Ectodermal cell (in vitro differentiated cells): Measurements from ENCODE around the gene KCNS1.

Experiments used
- H3K27ac ChIP-seq: 2 replicates; pipeline ENCODE4 v1.7.0; 2013; ENCODE audit warnings: mild to moderate bottlenecking, low read depth, low read length; ENCODE audit not compliant: insufficient read depth, poor library complexity, severe bottlenecking
- H3K27me3 ChIP-seq: 2 replicates; pipeline ENCODE4 v1.7.0; 2013; ENCODE audit warnings: mild to moderate bottlenecking, low read length; ENCODE audit not compliant: insufficient read depth, control insufficient read depth, poor library complexity, severe bottlenecking
- H3K36me3 ChIP-seq: one replicate; pipeline ENCODE4 v1.7.0; 2013; ENCODE audit warnings: low read length; ENCODE audit not compliant: control insufficient read depth, insufficient read depth
- H3K4me1 ChIP-seq: one replicate; pipeline ENCODE4 v1.7.0; 2013; ENCODE audit warnings: low read length; ENCODE audit not compliant: control insufficient read depth, insufficient read depth
- H3K4me3 ChIP-seq: 2 replicates; pipeline ENCODE4 v1.7.0; 2013; ENCODE audit warnings: low read depth, low read length, control low read depth; ENCODE audit not compliant: insufficient read depth
- H3K9me3 ChIP-seq: 2 replicates; pipeline ENCODE4 v1.7.0; 2013; ENCODE audit warnings: mild to moderate bottlenecking, low read length, moderate library complexity; ENCODE audit not compliant: control insufficient read depth
- WGBS, 2 experiments: methylation state at CpG; one replicate each; pipeline ENCODE4 v1.1.7; 2013; ENCODE audit warnings: missing lambda C conversion rate in 2 of 2; 5-methylcytosine and 5-hydroxymethylcytosine counted together

KCNS1 gene

DNA sequence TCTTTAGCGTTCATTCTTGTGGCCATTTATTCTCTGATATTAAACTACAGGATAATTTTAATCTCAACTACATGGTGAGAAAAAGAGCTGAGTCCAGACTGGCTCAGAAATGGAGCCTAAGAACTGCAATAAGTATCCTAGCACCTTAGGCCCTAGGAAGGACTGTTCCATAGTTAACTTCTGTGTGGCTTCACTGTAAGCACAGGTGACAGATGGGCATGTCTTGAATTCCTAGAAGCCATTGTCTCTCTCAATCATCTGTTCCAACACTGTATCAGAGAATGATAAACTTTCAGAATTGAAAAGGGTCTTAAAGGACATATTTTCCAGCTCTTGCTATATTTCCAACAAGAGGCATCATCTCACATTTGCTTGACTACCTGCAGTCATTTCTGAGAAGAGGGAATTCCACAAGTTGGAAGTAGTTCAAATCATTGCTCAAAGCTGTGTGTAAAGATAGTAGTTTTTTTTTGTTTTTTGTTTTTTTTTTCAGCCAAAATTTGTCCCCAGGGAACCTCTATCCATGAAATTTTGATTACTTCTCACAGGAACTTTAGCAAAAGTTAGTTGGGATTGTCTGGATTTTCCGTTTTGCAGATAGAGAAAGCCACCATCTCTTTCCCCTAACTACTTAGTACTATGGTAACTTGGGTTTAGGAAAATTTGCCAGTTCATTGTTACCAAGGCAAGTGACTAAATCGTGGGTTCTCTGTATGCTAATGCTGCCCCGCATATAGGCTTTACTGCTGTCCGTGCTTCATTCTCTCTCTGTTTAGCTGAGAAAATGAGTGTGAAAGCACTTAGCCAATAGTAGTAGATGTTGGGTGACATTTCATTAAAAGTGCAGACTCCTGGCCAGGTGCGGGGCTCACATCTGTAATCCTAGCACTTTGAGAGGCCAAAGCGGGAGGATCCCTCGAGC lies 47.2 kb downstream of the KCNS1 start:
- H3K4me3 ChIP-seq: no peak overlapping the region
- WGBS, 2 experiments: 86 to 88% methylated on average over 7 to 8 of the region's 8 CpGs
- no peak overlapping the region for H3K27ac ChIP-seq

GRCh38 chr20:45052698-45053429 lies 48.1 kb downstream of the KCNS1 start:
- Histone ChIP-seq H3K4me3 (no peak overlapping the region), H3K36me3 (no peaks in the 10 kb centered on the region), H3K27ac (no peak overlapping the region), H3K27me3 (no peaks in the 10 kb centered on the region), H3K9me3 (no peaks in the 10 kb centered on the region), H3K4me1 (peaks cover 11% of the 10 kb centered on the region)
- 85% methylated on average over 7 of the region's 7 CpGs for WGBS, 2 experiments

More for the DNA sequence above, 47.2 kb downstream of the KCNS1 start:
- Histone ChIP-seq H3K4me1 (peaks cover 11% of the 10 kb centered on the region), H3K9me3 (no peaks in the 10 kb centered on the region), H3K36me3 (no peaks in the 10 kb centered on the region), H3K27me3 (no peaks in the 10 kb centered on the region)

GRCh38 chr20:45051204-45052060 lies 49.5 kb downstream of the KCNS1 start:
- 94 to 98% methylated on average over 2 to 3 of the region's 3 CpGs for WGBS, 2 experiments
- Histone ChIP-seq H3K4me3 (no peak overlapping the region), H3K27me3 (no peaks in the 10 kb centered on the region), H3K9me3 (no peaks in the 10 kb centered on the region), H3K4me1 (peaks cover 11% of the 10 kb centered on the region), H3K36me3 (no peaks in the 10 kb centered on the region), H3K27ac (no peak overlapping the region)

DNA sequence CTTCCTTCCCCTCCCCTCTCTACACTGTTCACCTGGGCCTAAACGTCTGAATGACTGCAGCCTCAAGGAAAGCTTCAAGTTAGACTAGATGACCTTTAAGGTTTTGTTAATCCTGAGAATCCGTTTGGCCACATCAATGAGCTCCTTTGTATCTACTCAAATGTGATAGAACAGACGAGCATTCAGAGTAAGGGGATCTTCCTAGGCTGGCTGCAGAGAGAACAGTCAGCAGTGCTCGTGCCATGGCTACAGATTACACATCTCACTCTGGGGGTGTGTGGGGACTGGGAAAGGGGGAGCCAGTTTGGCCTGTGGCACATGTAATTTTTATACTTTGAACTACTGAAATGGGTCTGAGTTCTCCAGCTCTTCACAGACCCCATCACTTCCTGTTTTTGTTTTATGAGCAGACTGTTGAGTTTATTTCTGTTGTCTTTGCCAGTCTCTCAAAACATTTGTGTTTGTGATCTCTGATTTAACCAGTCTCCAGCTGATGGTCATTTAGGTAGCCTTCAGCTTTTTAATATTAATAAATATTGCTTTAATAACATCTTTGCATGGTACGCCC lies 50.9 kb downstream of the KCNS1 start:
- Histone ChIP-seq H3K27me3 (no peaks in the 10 kb centered on the region), H3K4me1 (peaks cover 11% of the 10 kb centered on the region), H3K36me3 (no peaks in the 10 kb centered on the region), H3K9me3 (no peaks in the 10 kb centered on the region), H3K27ac (no peak overlapping the region), H3K4me3 (no peak overlapping the region)
- 61 to 62% methylated on average over 4 to 5 of the region's 5 CpGs for WGBS, 2 experiments

DNA sequence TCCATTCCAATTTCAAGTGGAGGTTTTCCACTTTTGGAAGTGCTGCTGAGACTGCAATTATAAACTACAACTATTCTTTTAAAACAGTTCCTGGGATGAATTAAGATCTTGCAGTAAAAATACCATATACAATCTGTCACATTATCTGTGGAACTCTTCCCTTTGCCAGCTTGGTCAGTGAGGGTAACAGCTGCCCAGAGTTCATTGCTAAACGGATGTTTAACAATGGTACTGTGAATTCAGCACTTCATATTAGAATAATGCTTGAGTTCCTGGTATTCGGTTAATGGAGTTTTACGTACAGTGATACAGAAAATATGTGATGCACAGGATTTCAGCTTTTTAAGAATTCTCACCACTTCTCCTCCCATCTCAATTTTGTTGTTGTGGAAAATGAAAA lies 51.5 kb downstream of the KCNS1 start:
- Histone ChIP-seq H3K36me3 (no peaks in the 10 kb centered on the region), H3K27me3 (no peaks in the 10 kb centered on the region), H3K9me3 (no peaks in the 10 kb centered on the region), H3K4me3 (no peak overlapping the region), H3K27ac (no peak overlapping the region), H3K4me1 (peaks cover 11% of the 10 kb centered on the region)
- 90 to 99% methylated on average over 3 of the region's 3 CpGs for WGBS, 2 experiments

- H3K36me3 ChIP-seq: no peaks in the 10 kb centered on the region
- 94 to 98% methylated on average over 2 of the region's 2 CpGs for WGBS, 2 experiments
These were observed 53.3 kb downstream of the KCNS1 start for GRCh38 chr20:45047581-45048119.

DNA sequence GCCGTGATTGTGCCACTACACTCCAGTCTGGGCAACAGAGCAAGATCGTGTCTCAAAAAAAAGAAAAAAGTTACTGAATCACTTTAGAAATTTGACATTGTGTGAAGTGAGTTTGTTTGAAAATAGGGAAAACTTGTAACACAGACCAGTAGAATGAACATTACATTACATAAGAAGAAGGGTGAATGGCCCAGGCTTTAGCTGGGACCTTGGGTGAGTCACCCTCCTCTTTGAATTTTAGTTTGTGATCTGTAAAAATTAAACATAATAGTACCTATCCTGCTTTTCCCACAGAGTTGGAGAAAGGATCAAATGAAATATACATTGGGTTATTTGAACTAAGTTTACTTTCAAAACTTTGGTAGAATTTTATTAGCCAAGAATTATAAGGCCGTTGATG lies 56.3 kb downstream of the KCNS1 start:
- H3K4me1 ChIP-seq: no peaks in the 10 kb centered on the region
- H3K4me3 ChIP-seq: no peak overlapping the region
- 91 to 99% methylated on average over 2 of the region's 3 CpGs for WGBS, 2 experiments
- H3K27ac ChIP-seq: no peak overlapping the region
- no peaks in the 10 kb centered on the region for H3K36me3 ChIP-seq
- H3K9me3 ChIP-seq: no peaks in the 10 kb centered on the region
- no peaks in the 10 kb centered on the region for H3K27me3 ChIP-seq

More at GRCh38 chr20:45047581-45048119, 53.3 kb downstream of the KCNS1 start:
- Histone ChIP-seq H3K27me3 (no peaks in the 10 kb centered on the region), H3K9me3 (no peaks in the 10 kb centered on the region), H3K4me3 (no peak overlapping the region), H3K4me1 (peaks cover 11% of the 10 kb centered on the region), H3K27ac (no peak overlapping the region)

GRCh38 chr20:45044084-45044573 lies 56.8 kb downstream of the KCNS1 start:
- 70 to 74% methylated on average over 5 of the region's 5 CpGs for WGBS, 2 experiments
- no peak overlapping the region for H3K4me3 ChIP-seq

GRCh38 chr20:45042978-45043377 lies 57.9 kb downstream of the KCNS1 start:
- no peaks in the 10 kb centered on the region for H3K4me1 ChIP-seq
- H3K27ac ChIP-seq: no peak overlapping the region
- no peak overlapping the region for H3K4me3 ChIP-seq
- H3K36me3 ChIP-seq: no peaks in the 10 kb centered on the region
- no peaks in the 10 kb centered on the region for H3K9me3 ChIP-seq
- WGBS, 2 experiments: 79 to 95% methylated on average over 1 of the region's 1 CpG
- no peaks in the 10 kb centered on the region for H3K27me3 ChIP-seq

More at GRCh38 chr20:45044084-45044573, 56.8 kb downstream of the KCNS1 start:
- H3K4me1 ChIP-seq: no peaks in the 10 kb centered on the region
- no peak overlapping the region for H3K27ac ChIP-seq
- no peaks in the 10 kb centered on the region for H3K27me3 ChIP-seq
- H3K9me3 ChIP-seq: no peaks in the 10 kb centered on the region
- no peaks in the 10 kb centered on the region for H3K36me3 ChIP-seq
